Gastroesophageal sphincter (tissue), 4 donors: Measurements from ENCODE around the gene GPX1. TPM values are rescaled to one million over a fixed set of nuclear protein-coding genes. Genes with fewer than 3 reads are reported as not detected.
"Not testable (repeated sequence)": the region's sequence is repeated elsewhere in the genome, so short reads cannot be mapped to it uniquely, and the experiment has no call there.

Experiments used
- ATAC-seq: fragments of 150-250 bp; one replicate; pipeline ENCODE4 v1.9.1; 2016; ENCODE audit warnings: mild to moderate bottlenecking, moderate library complexity
- H3K27ac ChIP-seq, 4 donors: fragments of 200-600 bp; sonication (generic) in 3 of 4; 1 replicate in 3 of 4; 2 replicates in 1 of 4; pipeline ENCODE4 v1.5.1; 2016 to 2019
- H3K27me3 ChIP-seq: fragments of 200-600 bp; sonication (generic); one replicate; pipeline ENCODE4 v1.5.1; 2019
- H3K36me3 ChIP-seq, 2 donors: fragments of 200-600 bp; sonication (generic); one replicate each; pipeline ENCODE4 v1.5.1; 2019; ENCODE audit warnings: control low read depth in 1 of 2
- H3K4me1 ChIP-seq, 3 donors: fragments of 200-600 bp; sonication (generic); 1 replicate in 2 of 3; 2 replicates in 1 of 3; pipeline ENCODE4 v1.5.1; 2016 to 2019; ENCODE audit warnings: control low read depth in 2 of 3
- H3K4me3 ChIP-seq, 2 donors: fragments of 200-600 bp; sonication (generic); one replicate each; pipeline ENCODE4 v1.5.1; 2019; ENCODE audit warnings: mild to moderate bottlenecking in 1 of 2, moderate library complexity in 1 of 2
- H3K9me3 ChIP-seq, 3 donors: fragments of 200-600 bp; sonication (generic); one replicate each; pipeline ENCODE4 v1.5.1; 2017 to 2019; ENCODE audit warnings: control low read depth in 2 of 3
- CTCF ChIP-seq, 4 experiments: fragments of 200-600 bp in 2 of 4; fragments of 450-650 bp in 2 of 4; sonication (generic) in 1 of 4; IDR thresholded peaks; one replicate each; pipeline ENCODE4 v1.5.1; 2017 to 2019; ENCODE audit warnings: antibody characterized with exemption in 4 of 4, mild to moderate bottlenecking in 2 of 4, moderate library complexity in 2 of 4
- EP300 ChIP-seq: sonication (generic); formaldehyde crosslinking; IDR thresholded peaks from one replicate; pipeline ENCODE4 v1.6.1; 2017; ENCODE audit warnings: antibody characterized with exemption, mild to moderate bottlenecking
- POLR2A ChIP-seq, 2 donors: fragments of 450-650 bp; IDR thresholded peaks; one replicate each; pipeline ENCODE4 v1.6.1; 2017; ENCODE audit warnings: antibody characterized with exemption in 2 of 2, mild to moderate bottlenecking in 2 of 2, moderate library complexity in 1 of 2
- POLR2AphosphoS5 ChIP-seq: sonication (generic); formaldehyde crosslinking; IDR thresholded peaks from one replicate; pipeline ENCODE4 v1.6.1; 2017; ENCODE audit warnings: antibody characterized with exemption
- WGBS, 2 donors: methylation state at CpG; one replicate each; pipeline ENCODE4 v1.1.5; 2018; ENCODE audit warnings: low coverage in 1 of 2; 5-methylcytosine and 5-hydroxymethylcytosine counted together
- total RNA-seq, 4 donors: library from RNA; depleted of rRNA; stranded (reverse); fragments of >200 nt; gene quantifications; one replicate each; pipeline ENCODE4 v1.1.0, GENCODE V29; 2016

Gene GPX1
- 100 to 1,000 TPM; 129 to 285 (median 209) TPM for total RNA-seq

- TF ChIP-seq POLR2A (IDR thresholded peaks at IDR 0.05) (peak; percentile 93 to 98), POLR2AphosphoS5 (peak; percentile 97), CTCF (IDR thresholded peaks at IDR 0.05) (peak in 1 of 4 experiments; percentile 3), EP300 (no peak)
- peaks cover 0 to 48% (median 11%) of the 10 kb centered on the region in 3 donors for H3K4me1 ChIP-seq
- H3K36me3 ChIP-seq: peaks cover 0 to 61% of the 10 kb centered on the region in 2 donors
- H3K9me3 ChIP-seq: no peaks in the 10 kb centered on the region
- no peaks in the 10 kb centered on the region for H3K27me3 ChIP-seq
- peak; percentile 96 for ATAC-seq
- peak within 1 kb of the TSS; percentile 73 to 88 for H3K4me3 ChIP-seq
- WGBS, 2 donors: 2% methylated on average over 9 of the region's 46 CpGs; no CpG with 5 or more reads in 1 of the 2 donors
- peak within 1 kb of the TSS; percentile 88 to 94 (median 91) for H3K27ac ChIP-seq
Observed at GRCh38 chr3:49358217-49358883, at the start of gene GPX1. TSS of gene GPX1 (minus strand) at chr3:49358353. CDS start at chr3:49358278, 75 bp downstream.

- 38 to 51% methylated on average over 10 to 17 of the region's 17 CpGs for WGBS, 2 donors
- Histone ChIP-seq H3K27me3 (no peaks in the 10 kb centered on the region), H3K4me1 (peaks cover 3 to 87% (median 47%) of the 10 kb centered on the region in 3 donors), H3K4me3 (no peak overlapping the region), H3K36me3 (peaks cover 0 to 12% of the 10 kb centered on the region in 2 donors), H3K9me3 (no peaks in the 10 kb centered on the region), H3K27ac (peak overlapping the region; percentile 4 to 99 (median 66))
- TF ChIP-seq POLR2A (IDR thresholded peaks at IDR 0.05): no peak
- no peak for TF ChIP-seq CTCF (IDR thresholded peaks at IDR 0.05)
- TF ChIP-seq EP300: no peak
- TF ChIP-seq POLR2AphosphoS5: no peak
- ATAC-seq: no peak
Observed at GRCh38 chr3:49406571-49407565, 48.7 kb upstream of the GPX1 start.

GRCh38 chr3:49405570-49405969 is 47.4 kb upstream of the GPX1 start:
- H3K27me3 ChIP-seq, H3K9me3 ChIP-seq, H3K4me3 ChIP-seq, ATAC-seq: not testable (repeated sequence)
- Histone ChIP-seq H3K27ac (peak overlapping the region; percentile 4 to 99 (median 67)), H3K4me1 (peaks cover 3 to 99% (median 55%) of the 10 kb centered on the region in 3 donors), H3K36me3 (peaks cover 0 to 12% of the 10 kb centered on the region in 2 donors)
- WGBS, 2 donors: 25 to 33% methylated on average over 7 to 9 of the region's 9 CpGs

DNA sequence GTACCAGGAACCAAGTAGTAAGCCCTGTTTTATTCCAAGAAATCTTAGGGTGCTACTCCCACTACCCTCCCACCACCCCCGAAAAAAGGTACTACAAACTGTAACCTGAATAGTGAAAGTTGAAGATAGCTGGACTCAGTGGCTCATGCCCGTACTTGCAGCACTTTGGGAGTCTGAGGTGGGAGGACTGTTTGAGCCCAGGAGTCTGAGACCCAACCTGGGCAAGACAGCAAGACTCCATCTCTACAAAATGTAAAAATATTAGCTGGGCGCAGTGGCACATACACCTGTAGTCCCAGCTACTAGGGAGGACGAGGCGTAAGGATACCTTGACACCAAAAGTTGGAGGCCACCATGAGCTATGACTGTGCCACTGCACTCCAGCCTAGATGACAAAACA is 45.7 kb upstream of the GPX1 start:
- Histone ChIP-seq H3K27ac (no peak overlapping the region), H3K4me1 (peaks cover 3 to 99% (median 56%) of the 10 kb centered on the region in 3 donors), H3K36me3 (peaks cover 0 to 12% of the 10 kb centered on the region in 2 donors), H3K9me3 (no peaks in the 10 kb centered on the region), H3K4me3 (no peak overlapping the region), H3K27me3 (no peaks in the 10 kb centered on the region)
- TF ChIP-seq POLR2AphosphoS5 (no peak), CTCF (IDR thresholded peaks at IDR 0.05) (no peak), POLR2A (IDR thresholded peaks at IDR 0.05) (no peak)
- WGBS, 2 donors: 100% methylated on average over 3 of the region's 5 CpGs; no CpG with 5 or more reads in 1 of the 2 donors
- ATAC-seq: no peak

DNA sequence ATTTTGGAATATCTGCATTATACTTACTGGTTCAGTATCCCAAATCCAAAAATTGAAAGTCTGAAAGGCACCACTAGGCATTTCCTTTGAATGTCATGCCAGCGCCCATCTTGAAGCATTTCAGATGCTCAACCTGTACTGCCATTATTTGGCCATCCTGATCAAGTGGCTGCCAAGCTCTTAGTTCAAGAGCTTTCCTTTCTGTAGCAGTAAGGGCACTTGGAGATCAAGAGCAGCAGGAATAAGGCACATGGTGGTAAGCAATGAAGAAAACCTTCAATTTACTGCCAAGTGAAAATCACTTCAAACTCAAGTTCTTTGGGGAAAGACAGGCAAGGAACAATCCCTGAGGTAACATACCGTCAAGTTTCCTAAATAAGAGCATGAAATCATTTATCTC is 43.6 kb upstream of the GPX1 start:
- no peak for ATAC-seq
- 27 to 68% methylated on average over 1 to 2 of the region's 2 CpGs for WGBS, 2 donors
- no peak overlapping the region for H3K4me3 ChIP-seq
- H3K9me3 ChIP-seq: no peaks in the 10 kb centered on the region
- no peaks in the 10 kb centered on the region for H3K27me3 ChIP-seq
- peaks cover 0 to 13% of the 10 kb centered on the region in 2 donors for H3K36me3 ChIP-seq
- TF ChIP-seq CTCF (IDR thresholded peaks at IDR 0.05): no peak
- TF ChIP-seq EP300: no peak
- no peak for TF ChIP-seq POLR2AphosphoS5
- TF ChIP-seq POLR2A (IDR thresholded peaks at IDR 0.05): no peak
- peak overlapping the region in 2 of 4 donors; percentile 12 to 34 for H3K27ac ChIP-seq
- peaks cover 3 to 99% (median 54%) of the 10 kb centered on the region in 3 donors for H3K4me1 ChIP-seq
